Measurements from ENCODE around the gene KREMEN1.

DNA sequence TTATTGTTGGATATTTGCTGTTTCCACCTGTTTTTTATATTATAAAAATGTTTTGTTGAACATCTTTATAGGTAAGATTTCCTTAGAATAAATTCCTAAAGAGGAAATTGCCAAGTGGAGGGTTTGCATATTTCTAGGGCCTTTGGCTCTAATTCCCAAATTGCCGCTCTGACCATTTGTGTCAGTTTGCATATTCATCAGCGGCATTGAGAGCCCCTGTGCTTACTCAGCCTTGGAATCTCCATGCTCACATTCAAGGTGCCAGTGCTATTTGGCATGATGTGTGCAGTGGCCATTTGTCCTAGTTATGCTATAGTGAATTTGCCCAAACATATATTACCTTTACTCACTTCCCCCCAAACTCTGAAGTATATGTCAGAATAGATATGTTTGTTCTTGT is 25.5 kb downstream of the KREMEN1 start:
- TF ChIP-seq, protein P1, sequence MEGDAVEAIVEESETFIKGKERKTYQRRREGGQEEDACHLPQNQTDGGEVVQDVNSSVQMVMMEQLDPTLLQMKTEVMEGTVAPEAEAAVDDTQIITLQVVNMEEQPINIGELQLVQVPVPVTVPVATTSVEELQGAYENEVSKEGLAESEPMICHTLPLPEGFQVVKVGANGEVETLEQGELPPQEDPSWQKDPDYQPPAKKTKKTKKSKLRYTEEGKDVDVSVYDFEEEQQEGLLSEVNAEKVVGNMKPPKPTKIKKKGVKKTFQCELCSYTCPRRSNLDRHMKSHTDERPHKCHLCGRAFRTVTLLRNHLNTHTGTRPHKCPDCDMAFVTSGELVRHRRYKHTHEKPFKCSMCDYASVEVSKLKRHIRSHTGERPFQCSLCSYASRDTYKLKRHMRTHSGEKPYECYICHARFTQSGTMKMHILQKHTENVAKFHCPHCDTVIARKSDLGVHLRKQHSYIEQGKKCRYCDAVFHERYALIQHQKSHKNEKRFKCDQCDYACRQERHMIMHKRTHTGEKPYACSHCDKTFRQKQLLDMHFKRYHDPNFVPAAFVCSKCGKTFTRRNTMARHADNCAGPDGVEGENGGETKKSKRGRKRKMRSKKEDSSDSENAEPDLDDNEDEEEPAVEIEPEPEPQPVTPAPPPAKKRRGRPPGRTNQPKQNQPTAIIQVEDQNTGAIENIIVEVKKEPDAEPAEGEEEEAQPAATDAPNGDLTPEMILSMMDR (conservative IDR thresholded peaks at IDR 0.05 in 1 of 2, IDR thresholded peaks at IDR 0.05 in 1 of 2; ENCODE audit: extremely low read depth in 1 of 2, insufficient read depth in 1 of 2, low read depth in 1 of 2, low read length in 2 of 2) = no peak
- TF ChIP-seq EZH2 (IDR thresholded peaks at IDR 0.05; ENCODE audit: borderline replicate concordance, low read length) = no peak

Measured in mammary epithelial cell (primary cell).